ENCODE results near the gene RPS6KA5. TPM values are rescaled to one million over a fixed set of nuclear protein-coding genes. Genes with fewer than 3 reads are reported as not detected.

The RPS6KA5 gene
- total and polyA plus RNA-seq, 4 donors: 3.3 to 10.7 (median 7.8) TPM

DNA sequence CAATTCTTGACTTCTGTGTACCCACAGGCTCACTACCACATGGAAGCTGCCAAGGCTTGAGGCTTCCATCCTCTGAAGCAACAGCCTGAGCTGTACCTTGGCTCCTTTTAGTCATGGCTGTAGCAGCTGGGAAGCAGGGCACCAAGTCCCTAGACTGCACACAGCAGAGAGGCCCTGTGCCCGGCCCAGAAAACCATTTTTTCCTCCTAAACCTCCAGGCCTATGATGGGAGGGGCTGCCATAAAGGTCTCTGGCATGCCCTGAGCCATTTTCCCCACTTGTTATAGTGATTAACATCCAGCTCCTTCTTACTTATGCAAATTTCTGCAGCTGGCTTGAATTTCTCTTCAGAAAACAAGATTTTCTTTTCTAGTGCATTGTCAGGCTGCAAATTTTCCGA lies 121.8 kb downstream of the RPS6KA5 start:
- H3K27me3 ChIP-seq (ENCODE audit: control insufficient read depth, insufficient read depth, low read length): no peaks in the 10 kb centered on the region
- WGBS (ENCODE audit: insufficient coverage): 100% methylated on average over 2 of the region's 2 CpGs

DNA sequence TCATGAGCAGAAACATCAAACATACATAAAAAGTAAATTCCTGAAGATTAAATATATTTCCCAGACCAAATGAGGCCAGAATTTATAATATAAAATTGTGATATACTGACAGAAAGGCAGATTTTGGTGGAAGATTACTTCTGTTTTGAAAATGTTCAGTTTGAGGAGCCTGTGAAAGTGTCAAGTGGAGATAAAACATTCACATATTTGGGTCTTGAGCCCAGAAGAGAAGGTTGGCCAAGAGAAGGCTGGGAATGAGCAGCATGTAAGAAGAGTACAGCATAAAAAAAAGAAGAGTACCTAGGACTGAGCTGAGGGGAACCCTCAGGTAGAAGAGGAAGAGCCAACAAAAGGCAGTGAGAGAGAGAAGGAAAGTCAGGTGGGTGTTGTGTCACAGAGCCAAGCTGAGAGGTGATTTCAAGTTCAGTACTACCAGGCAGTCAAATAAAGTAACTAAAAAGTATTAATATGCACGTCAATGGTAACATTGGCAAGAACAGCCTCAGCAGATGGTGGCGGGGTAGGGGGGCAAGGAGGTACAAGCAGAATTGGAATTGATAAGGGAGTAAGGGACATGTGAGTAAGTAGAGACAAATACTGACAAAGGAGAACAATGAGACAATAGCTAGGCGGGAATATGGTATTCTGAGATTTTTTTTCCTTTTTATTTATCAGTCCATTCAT lies 123.5 kb downstream of the RPS6KA5 start:
- Histone ChIP-seq H3K4me3 (ENCODE audit: low read depth, low read length) (no peak overlapping the region), H3K36me3 (ENCODE audit: control insufficient read depth, insufficient read depth, low read length) (no peaks in the 10 kb centered on the region), H3K27ac (ENCODE audit: low read depth, low read length) (no peak overlapping the region), H3K4me1 (ENCODE audit: control insufficient read depth, insufficient read depth, low read length) (no peaks in the 10 kb centered on the region), H3K9me3 (ENCODE audit: control insufficient read depth, insufficient read depth, low read length) (peaks cover 6% of the 10 kb centered on the region), H3K27me3 (ENCODE audit: control insufficient read depth, insufficient read depth, low read length) (no peaks in the 10 kb centered on the region)
- WGBS (ENCODE audit: insufficient coverage): no CpG with 5 or more reads among the region's 3 CpGs
- DNase-seq (ENCODE audit: low read depth in 4 of 6, low spot score in 6 of 6): no peak

More for the DNA sequence above, 121.8 kb downstream of the RPS6KA5 start:
- no peaks in the 10 kb centered on the region for H3K36me3 ChIP-seq (ENCODE audit: control insufficient read depth, insufficient read depth, low read length)
- H3K4me3 ChIP-seq (ENCODE audit: low read depth, low read length): no peak overlapping the region
- no peaks in the 10 kb centered on the region for H3K4me1 ChIP-seq (ENCODE audit: control insufficient read depth, insufficient read depth, low read length)
- H3K27ac ChIP-seq (ENCODE audit: low read depth, low read length): no peak overlapping the region
- DNase-seq (ENCODE audit: low read depth in 4 of 6, low spot score in 6 of 6): no peak
- peaks cover 6% of the 10 kb centered on the region for H3K9me3 ChIP-seq (ENCODE audit: control insufficient read depth, insufficient read depth, low read length)

DNA sequence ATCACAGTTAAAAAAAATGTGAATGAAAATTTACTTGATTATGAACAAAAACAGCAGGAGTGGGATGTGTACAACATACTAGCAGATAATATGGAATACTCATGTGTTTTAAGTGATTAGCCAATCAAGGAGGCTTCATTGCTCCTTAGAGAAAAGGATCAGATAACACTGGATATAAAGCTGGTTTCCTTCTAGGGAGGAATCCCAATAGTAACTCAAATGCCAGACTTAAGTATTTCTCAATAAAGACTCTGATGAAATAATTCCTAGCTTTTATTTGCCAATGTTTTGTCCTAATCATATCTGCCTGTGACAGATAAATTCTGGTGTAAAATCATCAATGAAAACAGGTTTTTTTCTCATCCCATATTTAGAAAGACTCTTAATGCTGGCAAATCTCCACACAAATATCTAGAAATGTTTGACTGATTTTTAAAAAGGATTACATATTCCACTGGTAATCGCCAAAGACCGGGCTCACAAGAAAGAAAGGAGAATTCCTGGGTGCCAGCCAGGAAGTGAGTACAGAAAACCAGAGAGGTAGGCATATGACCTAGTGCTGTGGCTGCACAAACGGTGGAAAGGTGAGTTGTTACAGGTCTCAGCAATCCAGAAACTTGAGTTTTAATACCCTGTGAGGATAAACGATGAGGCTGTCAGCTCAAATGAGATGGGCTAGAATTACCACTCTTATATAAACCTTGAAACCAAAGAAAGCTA lies 135.7 kb downstream of the RPS6KA5 start:
- H3K27me3 ChIP-seq (ENCODE audit: control insufficient read depth, insufficient read depth, low read length): no peaks in the 10 kb centered on the region
- H3K9me3 ChIP-seq (ENCODE audit: control insufficient read depth, insufficient read depth, low read length): no peaks in the 10 kb centered on the region
- WGBS (ENCODE audit: insufficient coverage): 100% methylated on average over 2 of the region's 4 CpGs
- no peak overlapping the region for H3K4me3 ChIP-seq (ENCODE audit: low read depth, low read length)
- DNase-seq (ENCODE audit: low read depth in 4 of 6, low spot score in 6 of 6): peak in 1 of 6 donors; percentile 31
- no peak overlapping the region for H3K27ac ChIP-seq (ENCODE audit: low read depth, low read length)
- H3K36me3 ChIP-seq (ENCODE audit: control insufficient read depth, insufficient read depth, low read length): no peaks in the 10 kb centered on the region
- no peaks in the 10 kb centered on the region for H3K4me1 ChIP-seq (ENCODE audit: control insufficient read depth, insufficient read depth, low read length)

DNA sequence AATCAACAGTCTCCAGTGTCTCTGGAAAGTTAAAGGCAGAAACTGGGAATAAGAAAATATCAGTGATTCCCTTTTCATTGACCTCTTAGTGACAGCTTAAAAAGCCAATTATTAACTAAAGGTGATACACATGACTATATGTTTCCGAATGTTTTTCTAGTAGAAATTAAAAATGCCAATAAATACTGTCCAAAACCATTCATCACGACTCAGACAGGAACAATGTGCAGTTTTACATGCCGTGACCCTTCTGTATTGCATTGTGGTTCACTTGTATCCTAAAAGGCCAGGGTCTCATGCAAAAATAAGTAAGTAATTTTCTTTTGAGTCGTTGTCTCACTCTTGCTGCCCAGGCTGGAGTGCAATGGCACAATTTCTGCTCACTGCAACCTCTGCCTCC lies 138.3 kb downstream of the RPS6KA5 start:
- no peaks in the 10 kb centered on the region for H3K36me3 ChIP-seq (ENCODE audit: control insufficient read depth, insufficient read depth, low read length)
- no CpG with 5 or more reads among the region's 4 CpGs for WGBS (ENCODE audit: insufficient coverage)
- no peak overlapping the region for H3K4me3 ChIP-seq (ENCODE audit: low read depth, low read length)
- no peaks in the 10 kb centered on the region for H3K4me1 ChIP-seq (ENCODE audit: control insufficient read depth, insufficient read depth, low read length)
- no peaks in the 10 kb centered on the region for H3K27me3 ChIP-seq (ENCODE audit: control insufficient read depth, insufficient read depth, low read length)
- H3K27ac ChIP-seq (ENCODE audit: low read depth, low read length): no peak overlapping the region
- no peaks in the 10 kb centered on the region for H3K9me3 ChIP-seq (ENCODE audit: control insufficient read depth, insufficient read depth, low read length)
- no peak for DNase-seq (ENCODE audit: low read depth in 4 of 6, low spot score in 6 of 6)

DNA sequence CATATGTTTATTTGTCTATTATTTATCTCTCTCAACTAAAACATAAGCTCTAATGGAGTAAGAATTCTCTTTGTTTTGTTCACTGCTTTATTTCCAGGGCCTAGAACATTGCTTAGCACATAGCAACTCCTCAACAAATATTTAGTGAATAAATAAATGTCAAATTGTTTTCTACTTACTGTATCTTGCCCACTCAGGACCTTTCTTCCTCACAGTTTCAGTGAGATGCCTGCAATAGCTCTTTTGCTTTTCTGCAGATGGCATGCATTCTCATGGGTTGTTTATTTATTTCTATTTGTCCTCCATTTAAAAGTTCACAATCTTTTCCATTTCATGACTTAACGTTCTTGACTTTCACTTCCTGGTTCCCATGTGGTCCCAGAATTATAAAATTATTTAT lies 149.3 kb downstream of the RPS6KA5 start:
- no peaks in the 10 kb centered on the region for H3K27me3 ChIP-seq (ENCODE audit: control insufficient read depth, insufficient read depth, low read length)
- H3K4me1 ChIP-seq (ENCODE audit: control insufficient read depth, insufficient read depth, low read length): no peaks in the 10 kb centered on the region
- H3K36me3 ChIP-seq (ENCODE audit: control insufficient read depth, insufficient read depth, low read length): no peaks in the 10 kb centered on the region
- H3K9me3 ChIP-seq (ENCODE audit: control insufficient read depth, insufficient read depth, low read length): no peaks in the 10 kb centered on the region
- DNase-seq (ENCODE audit: low read depth in 4 of 6, low spot score in 6 of 6): no peak
- WGBS (ENCODE audit: insufficient coverage): no CpG with 5 or more reads among the region's 1 CpG
- no peak overlapping the region for H3K27ac ChIP-seq (ENCODE audit: low read depth, low read length)
- H3K4me3 ChIP-seq (ENCODE audit: low read depth, low read length): no peak overlapping the region

DNA sequence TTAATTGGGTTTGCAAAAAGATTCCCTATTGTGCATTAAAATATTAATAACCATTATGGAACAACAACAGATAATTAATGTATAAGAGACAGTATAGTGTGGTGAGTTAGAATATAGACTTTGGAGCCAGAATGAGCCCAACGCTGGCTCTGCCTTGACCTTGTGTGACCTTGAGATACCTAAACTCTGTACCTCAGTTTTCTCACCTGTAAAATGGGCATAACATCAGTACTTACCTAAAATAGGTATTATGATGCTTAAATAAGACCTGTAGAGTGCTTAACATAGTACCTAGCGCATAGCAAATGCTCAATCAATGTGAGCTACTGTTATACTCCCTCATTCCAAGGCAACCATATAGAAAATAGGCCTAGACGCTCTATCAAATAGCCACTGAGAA lies 153.3 kb downstream of the RPS6KA5 start:
- H3K27ac ChIP-seq (ENCODE audit: low read depth, low read length): no peak overlapping the region
- H3K27me3 ChIP-seq (ENCODE audit: control insufficient read depth, insufficient read depth, low read length): no peaks in the 10 kb centered on the region
- no peaks in the 10 kb centered on the region for H3K9me3 ChIP-seq (ENCODE audit: control insufficient read depth, insufficient read depth, low read length)
- H3K36me3 ChIP-seq (ENCODE audit: control insufficient read depth, insufficient read depth, low read length): no peaks in the 10 kb centered on the region
- no CpG with 5 or more reads among the region's 3 CpGs for WGBS (ENCODE audit: insufficient coverage)
- no peaks in the 10 kb centered on the region for H3K4me1 ChIP-seq (ENCODE audit: control insufficient read depth, insufficient read depth, low read length)
- no peak for DNase-seq (ENCODE audit: low read depth in 4 of 6, low spot score in 6 of 6)
- H3K4me3 ChIP-seq (ENCODE audit: low read depth, low read length): no peak overlapping the region

DNA sequence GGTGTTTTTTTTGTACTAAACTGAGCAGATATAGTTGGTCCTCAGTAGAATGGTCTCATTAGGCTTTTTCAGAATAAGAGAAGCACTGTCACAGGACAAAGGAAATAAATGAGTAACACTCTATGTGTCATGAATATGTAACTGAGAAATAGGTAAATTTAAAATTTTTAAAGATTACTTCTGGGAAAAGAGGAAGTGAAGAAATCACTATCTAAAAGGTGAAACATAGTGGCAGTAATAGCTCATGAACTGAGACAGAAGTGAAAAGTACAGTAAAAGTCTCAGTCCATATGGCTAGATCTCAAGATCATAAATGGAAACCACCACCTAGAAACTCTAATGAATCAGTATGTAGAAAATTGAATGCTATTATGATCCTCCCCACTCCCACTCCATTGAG lies 154.9 kb downstream of the RPS6KA5 start:
- Histone ChIP-seq H3K27me3 (ENCODE audit: control insufficient read depth, insufficient read depth, low read length) (no peaks in the 10 kb centered on the region), H3K9me3 (ENCODE audit: control insufficient read depth, insufficient read depth, low read length) (no peaks in the 10 kb centered on the region), H3K4me3 (ENCODE audit: low read depth, low read length) (no peak overlapping the region), H3K36me3 (ENCODE audit: control insufficient read depth, insufficient read depth, low read length) (no peaks in the 10 kb centered on the region), H3K27ac (ENCODE audit: low read depth, low read length) (no peak overlapping the region), H3K4me1 (ENCODE audit: control insufficient read depth, insufficient read depth, low read length) (no peaks in the 10 kb centered on the region)
- no peak for DNase-seq (ENCODE audit: low read depth in 4 of 6, low spot score in 6 of 6)

DNA sequence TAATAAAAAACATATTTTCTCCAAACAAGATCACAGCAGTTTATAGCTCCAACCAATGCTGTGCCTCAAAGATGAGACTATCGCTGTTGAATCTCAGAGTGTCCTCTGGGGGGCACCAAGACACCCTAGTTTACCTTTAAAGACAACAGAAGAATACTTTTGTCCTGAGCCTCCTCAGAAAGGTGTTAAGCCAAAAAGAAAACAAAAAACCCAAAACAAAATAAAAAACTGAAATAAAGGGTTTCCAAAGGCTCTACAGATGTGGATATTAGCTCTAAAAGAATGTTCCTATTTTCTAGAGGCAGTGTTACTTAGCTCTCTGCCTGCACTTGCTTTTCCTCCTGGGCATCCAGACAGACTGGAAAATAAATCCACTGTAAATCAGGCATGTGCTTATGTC lies 157.3 kb downstream of the RPS6KA5 start:
- H3K9me3 ChIP-seq (ENCODE audit: control insufficient read depth, insufficient read depth, low read length): no peaks in the 10 kb centered on the region
- no peaks in the 10 kb centered on the region for H3K27me3 ChIP-seq (ENCODE audit: control insufficient read depth, insufficient read depth, low read length)
- no peaks in the 10 kb centered on the region for H3K4me1 ChIP-seq (ENCODE audit: control insufficient read depth, insufficient read depth, low read length)
- no peak overlapping the region for H3K27ac ChIP-seq (ENCODE audit: low read depth, low read length)
- no peaks in the 10 kb centered on the region for H3K36me3 ChIP-seq (ENCODE audit: control insufficient read depth, insufficient read depth, low read length)
- H3K4me3 ChIP-seq (ENCODE audit: low read depth, low read length): no peak overlapping the region
- peak; percentile 41 to 92 (median 58) for DNase-seq (ENCODE audit: low read depth in 4 of 6, low spot score in 6 of 6)
- 0% methylated on average over 1 of the region's 1 CpG for WGBS (ENCODE audit: insufficient coverage)

DNA sequence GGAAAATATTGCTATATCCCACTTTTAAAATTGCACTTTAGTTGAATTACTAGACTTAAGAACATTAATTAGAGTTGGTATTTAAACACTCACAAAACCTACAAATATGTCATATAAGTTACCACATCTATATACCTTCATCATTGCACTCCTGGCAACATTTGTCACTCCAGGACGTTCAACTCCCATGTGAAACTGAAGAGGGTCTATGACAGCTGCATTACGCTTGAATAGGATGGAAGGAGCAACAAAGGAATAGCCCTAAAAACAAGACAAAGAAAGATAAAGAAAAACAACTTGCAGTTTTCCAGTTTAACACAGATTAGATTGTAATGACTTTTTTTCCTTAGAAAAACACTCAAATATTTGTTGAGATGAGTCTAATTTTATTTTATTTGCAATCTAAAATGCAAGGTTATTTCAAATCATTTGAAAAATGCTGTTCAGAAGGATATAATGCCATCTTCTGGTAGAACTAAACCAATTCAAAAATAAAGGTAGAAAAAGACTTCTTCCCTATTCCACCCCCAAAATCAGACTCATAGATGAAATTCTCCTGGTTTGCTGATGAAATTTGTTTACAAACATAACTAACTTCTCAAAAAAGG lies 159.9 kb downstream of the RPS6KA5 start:
- no peak overlapping the region for H3K4me3 ChIP-seq (ENCODE audit: low read depth, low read length)
- H3K27me3 ChIP-seq (ENCODE audit: control insufficient read depth, insufficient read depth, low read length): no peaks in the 10 kb centered on the region
- H3K4me1 ChIP-seq (ENCODE audit: control insufficient read depth, insufficient read depth, low read length): no peaks in the 10 kb centered on the region
- WGBS (ENCODE audit: insufficient coverage): no CpG with 5 or more reads among the region's 2 CpGs
- peaks cover 1% of the 10 kb centered on the region for H3K36me3 ChIP-seq (ENCODE audit: control insufficient read depth, insufficient read depth, low read length)
- H3K9me3 ChIP-seq (ENCODE audit: control insufficient read depth, insufficient read depth, low read length): no peaks in the 10 kb centered on the region
- no peak overlapping the region for H3K27ac ChIP-seq (ENCODE audit: low read depth, low read length)
- DNase-seq (ENCODE audit: low read depth in 4 of 6, low spot score in 6 of 6): peak in 4 of 6 donors; percentile 5 to 61 (median 15)

DNA sequence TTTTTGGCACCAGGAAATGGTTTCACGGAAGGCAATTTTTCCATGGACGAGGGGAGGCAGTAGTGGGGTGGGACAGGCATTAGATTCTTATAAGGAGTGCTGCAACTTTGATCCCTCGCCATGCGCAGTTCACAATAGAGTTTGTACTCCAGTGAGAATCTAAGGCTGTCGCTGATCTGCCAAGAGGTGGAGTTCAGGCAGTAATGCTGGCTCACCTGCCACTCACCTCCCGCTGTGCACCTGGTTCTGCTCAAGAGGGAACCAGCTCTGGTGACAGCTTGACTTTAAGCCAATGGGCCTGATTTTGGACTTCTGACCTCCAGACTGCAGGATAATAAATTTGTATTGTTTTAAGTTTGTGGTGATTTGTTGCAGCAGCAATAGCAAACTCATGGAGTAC lies 163.4 kb downstream of the RPS6KA5 start:
- H3K4me1 ChIP-seq (ENCODE audit: control insufficient read depth, insufficient read depth, low read length): no peaks in the 10 kb centered on the region
- no peak overlapping the region for H3K4me3 ChIP-seq (ENCODE audit: low read depth, low read length)
- no peaks in the 10 kb centered on the region for H3K27me3 ChIP-seq (ENCODE audit: control insufficient read depth, insufficient read depth, low read length)
- 95% methylated on average over 6 of the region's 6 CpGs for whole genome bisulfite sequencing (ENCODE audit: insufficient coverage)
- no peak overlapping the region for H3K27ac ChIP-seq (ENCODE audit: low read depth, low read length)
- peaks cover 4% of the 10 kb centered on the region for H3K36me3 ChIP-seq (ENCODE audit: control insufficient read depth, insufficient read depth, low read length)
- H3K9me3 ChIP-seq (ENCODE audit: control insufficient read depth, insufficient read depth, low read length): no peaks in the 10 kb centered on the region
- DNase-seq (ENCODE audit: low read depth in 4 of 6, low spot score in 6 of 6): no peak

All from spinal cord (tissue), 10 donors.